HL-60 (cell line): ENCODE measurements around the gene TCERG1.
"Not testable (repeated sequence)": the region's sequence is repeated elsewhere in the genome, so short reads cannot be mapped to it uniquely, and the experiment has no call there.

Source experiments
- CTCF ChIP-seq: IDR thresholded peaks from one replicate; pipeline ENCODE4 v1.5.1; 2011; ENCODE audit warnings: low read length, control low read depth, inconsistent platforms; ENCODE audit not compliant: insufficient read depth
- POLR2AphosphoS5 ChIP-seq: IDR thresholded peaks from 2 replicates; pipeline ENCODE4 v1.6.1; 2012; ENCODE audit warnings: low read depth

GRCh38 chr5:146556884-146557283 is 109.8 kb downstream of the TCERG1 start:
- not testable (repeated sequence) for TF ChIP-seq POLR2AphosphoS5, CTCF
